Stimulated activated effector memory CD8-positive, alpha-beta T cell treated with anti-CD3 and anti-CD28 coated beads, Interleukin-12 subunit alpha, Interleukin-12 subunit beta, amount 100 ng/mL, for 72 hours (primary cell): ENCODE measurements around the gene SLIT1.

Experiments used
- ATAC-seq: fragments of 150-1000 bp; cut with Tn5 transposase; 2 replicates; pipeline ENCODE4 v1.10.0; 2021
- DNase-seq, 2 donors: peaks; one replicate each; pipeline ENCODE4 v3.0.0; 2021 to 2022; ENCODE audit warnings: low spot score in 2 of 2
- H3K27ac Mint-ChIP-seq: one replicate; pipeline ENCODE4 v1.8.0; 2022; ENCODE audit warnings: mild to moderate bottlenecking, mixed read lengths
- H3K36me3 Mint-ChIP-seq: one replicate; pipeline ENCODE4 v1.8.0; 2022; ENCODE audit warnings: mild to moderate bottlenecking, mixed read lengths
- H3K4me1 Mint-ChIP-seq: one replicate; pipeline ENCODE4 v1.8.0; 2022; ENCODE audit warnings: mixed read lengths
- H3K4me3 Mint-ChIP-seq: one replicate; pipeline ENCODE4 v1.8.0; 2022; ENCODE audit warnings: mild to moderate bottlenecking, mixed read lengths
- H3K9me3 Mint-ChIP-seq: one replicate; pipeline ENCODE4 v1.8.0; 2022; ENCODE audit warnings: mixed read lengths

SLIT1 gene

DNA sequence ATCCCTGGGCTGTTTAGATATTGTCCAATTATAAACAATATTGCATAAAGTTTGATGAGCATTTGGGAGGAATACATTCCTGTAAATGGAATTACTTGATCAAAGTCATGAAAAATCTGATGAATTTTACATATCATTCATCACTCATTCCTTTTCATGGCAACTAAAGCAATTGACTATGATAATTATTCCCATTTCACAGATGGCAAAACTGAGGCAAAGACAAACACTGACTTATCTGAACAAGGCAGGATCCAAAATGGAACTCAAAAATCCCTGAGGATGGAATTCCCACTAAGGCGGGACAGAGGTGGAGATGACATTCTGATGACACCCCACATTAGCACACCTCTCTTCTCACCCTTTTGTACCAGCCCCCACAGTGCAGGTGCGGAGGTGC lies 17.1 kb downstream of the SLIT1 start:
- no peak overlapping the region for H3K4me3 Mint-ChIP-seq
- ATAC-seq (no peak), DNase-seq (no peak)
- H3K36me3 Mint-ChIP-seq = no peaks in the 10 kb centered on the region
- H3K9me3 Mint-ChIP-seq = no peaks in the 10 kb centered on the region
- no peak overlapping the region for H3K27ac Mint-ChIP-seq
- H3K4me1 Mint-ChIP-seq = no peaks in the 10 kb centered on the region

DNA sequence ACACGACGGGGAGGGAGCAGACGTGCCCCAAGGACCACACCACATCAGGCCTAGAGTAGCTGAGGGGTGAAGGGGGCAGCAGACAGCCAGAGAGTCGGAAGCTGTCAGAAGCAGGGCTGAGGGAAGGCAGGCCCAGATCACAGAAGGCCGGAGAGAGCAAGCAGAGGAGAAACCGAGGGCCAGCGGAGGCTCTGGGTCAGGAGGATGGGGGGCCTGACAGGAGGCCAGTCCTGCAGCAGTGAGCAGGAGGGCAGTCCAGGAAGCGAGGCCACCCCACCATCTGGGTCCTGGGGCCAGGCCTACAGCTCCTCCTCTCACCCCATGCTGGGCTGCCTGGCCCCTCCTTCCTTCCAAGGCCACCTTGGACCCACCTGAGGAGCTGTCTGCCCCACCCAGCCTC lies 20.3 kb downstream of the SLIT1 start:
- no peaks in the 10 kb centered on the region for H3K36me3 Mint-ChIP-seq
- DNase-seq (no peak), ATAC-seq (no peak)
- H3K9me3 Mint-ChIP-seq = no peaks in the 10 kb centered on the region
- no peaks in the 10 kb centered on the region for H3K4me1 Mint-ChIP-seq
- no peak overlapping the region for H3K4me3 Mint-ChIP-seq
- H3K27ac Mint-ChIP-seq = no peak overlapping the region

DNA sequence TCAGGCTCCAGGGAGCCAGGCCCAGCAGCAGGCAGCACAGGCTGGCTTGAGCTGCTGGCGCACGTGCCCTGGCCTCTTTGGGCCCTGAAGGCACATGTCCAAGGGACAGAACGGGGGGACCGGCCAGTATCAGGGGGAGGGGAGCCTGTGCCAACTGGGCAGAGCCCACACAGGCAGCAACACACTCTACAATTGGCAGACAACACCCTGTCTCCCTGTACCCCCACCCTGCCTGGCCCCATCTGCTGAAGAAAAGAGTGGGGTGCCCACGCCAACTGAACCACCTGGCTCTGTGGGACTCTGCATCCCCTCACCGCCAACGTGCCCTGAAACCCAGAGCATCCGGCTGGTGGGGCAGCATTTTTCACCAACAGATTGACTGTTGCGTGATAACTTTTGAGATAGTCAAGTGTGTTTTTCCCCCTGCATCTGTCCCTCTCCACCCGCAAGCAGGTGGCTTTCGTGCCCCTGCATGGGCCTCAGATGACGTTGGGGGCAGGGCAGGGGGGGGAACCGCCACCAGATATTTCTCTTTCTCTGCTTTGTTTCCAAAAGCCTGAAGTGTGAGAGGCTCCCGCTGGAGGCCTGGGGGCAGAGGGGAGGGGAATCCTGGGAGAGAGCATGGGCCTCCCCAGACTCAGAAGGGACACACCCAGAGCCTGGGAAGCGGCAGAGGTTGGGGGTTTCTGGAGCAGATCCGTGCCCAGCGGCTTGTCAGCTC lies 21.8 kb downstream of the SLIT1 start:
- Mint-ChIP-seq H3K4me1 (no peaks in the 10 kb centered on the region), H3K27ac (no peak overlapping the region), H3K36me3 (no peaks in the 10 kb centered on the region), H3K4me3 (no peak overlapping the region), H3K9me3 (no peaks in the 10 kb centered on the region)
- no peak for DNase-seq
- peak; percentile 37 for ATAC-seq

DNA sequence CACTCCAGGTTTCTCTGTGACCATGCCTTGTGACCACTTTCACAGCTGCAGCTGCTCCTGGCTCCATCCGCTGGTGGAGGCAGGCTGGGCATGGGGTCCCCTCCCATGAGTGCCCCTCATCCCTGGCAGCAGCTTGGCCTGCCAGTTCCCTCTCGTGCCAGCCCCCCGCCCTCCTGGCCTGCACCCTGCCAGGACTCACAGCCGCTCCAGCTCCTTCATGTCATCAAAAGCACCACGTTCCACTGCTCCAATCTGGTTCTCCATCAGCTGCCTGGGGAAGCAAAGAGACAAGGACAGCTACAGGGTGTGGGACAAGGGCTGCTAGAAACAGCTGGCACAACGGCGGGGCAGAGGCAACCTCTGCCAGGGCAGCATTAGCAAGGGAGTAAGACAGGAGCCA lies 22.6 kb downstream of the SLIT1 start:
- no peaks in the 10 kb centered on the region for H3K9me3 Mint-ChIP-seq
- no peaks in the 10 kb centered on the region for H3K36me3 Mint-ChIP-seq
- H3K4me1 Mint-ChIP-seq = no peaks in the 10 kb centered on the region
- no peak overlapping the region for H3K27ac Mint-ChIP-seq
- no peak for DNase-seq
- ATAC-seq = no peak
- H3K4me3 Mint-ChIP-seq = no peak overlapping the region

DNA sequence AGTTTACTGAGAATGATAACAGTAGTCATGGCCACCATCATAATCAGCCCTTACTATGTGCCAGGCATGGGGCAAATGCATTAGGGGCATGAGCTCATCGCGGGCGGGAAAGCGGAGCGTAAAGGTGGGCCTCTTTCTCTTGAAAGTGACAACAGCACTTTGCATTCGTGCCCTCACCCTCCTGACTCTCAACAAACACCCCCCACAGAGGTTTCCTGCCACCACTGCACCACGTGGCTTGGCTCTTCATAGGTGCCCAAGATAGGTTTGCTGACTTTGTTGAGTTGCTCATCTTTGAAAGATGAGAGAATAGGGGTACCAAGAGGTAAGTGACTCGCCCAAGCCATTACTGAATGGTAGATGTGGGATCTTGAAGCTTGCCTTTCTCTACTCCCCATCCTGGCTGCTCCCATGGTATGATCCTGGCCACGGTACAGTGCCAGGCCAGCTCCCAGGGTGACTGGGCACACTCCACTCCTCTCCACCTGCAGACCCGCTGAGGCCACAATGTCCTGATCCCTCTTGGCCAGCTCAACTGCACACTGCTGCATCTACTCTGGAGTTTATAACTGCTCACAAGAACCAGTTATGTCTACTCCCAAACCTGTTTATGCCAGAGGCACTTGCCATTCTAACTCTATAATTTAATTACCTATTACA lies 26.0 kb downstream of the SLIT1 start:
- DNase-seq (no peak), ATAC-seq (no peak)
- Mint-ChIP-seq H3K9me3 (no peaks in the 10 kb centered on the region), H3K27ac (no peak overlapping the region), H3K4me3 (no peak overlapping the region), H3K36me3 (no peaks in the 10 kb centered on the region), H3K4me1 (no peaks in the 10 kb centered on the region)

DNA sequence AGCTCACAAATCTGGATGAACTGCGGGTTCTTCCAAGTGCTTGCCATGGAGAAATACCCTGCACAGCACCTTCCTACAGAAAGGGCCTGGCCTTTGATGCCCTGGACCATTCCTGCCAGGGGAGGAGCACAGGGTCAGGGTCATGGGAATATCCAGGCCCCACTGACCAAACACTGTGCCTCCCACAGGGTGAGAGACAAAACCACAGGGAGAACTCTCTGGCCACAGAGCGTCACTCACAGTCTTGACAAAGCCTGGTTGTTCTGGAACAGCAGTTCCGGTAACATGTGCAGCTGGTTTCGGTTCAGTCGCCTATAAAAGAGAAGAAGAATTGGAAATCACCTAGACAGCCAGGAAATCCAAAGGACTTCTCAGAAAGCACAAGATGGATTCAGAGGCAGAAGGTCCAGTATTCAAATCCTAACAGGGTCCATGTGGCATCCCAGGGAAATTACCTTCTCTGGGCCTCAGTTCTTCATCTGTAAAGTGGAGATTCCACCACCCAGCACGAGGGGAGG lies 28.1 kb downstream of the SLIT1 start:
- Mint-ChIP-seq H3K36me3 (no peaks in the 10 kb centered on the region), H3K4me3 (no peak overlapping the region), H3K4me1 (no peaks in the 10 kb centered on the region), H3K27ac (no peak overlapping the region), H3K9me3 (no peaks in the 10 kb centered on the region)
- ATAC-seq = no peak
- no peak for DNase-seq

DNA sequence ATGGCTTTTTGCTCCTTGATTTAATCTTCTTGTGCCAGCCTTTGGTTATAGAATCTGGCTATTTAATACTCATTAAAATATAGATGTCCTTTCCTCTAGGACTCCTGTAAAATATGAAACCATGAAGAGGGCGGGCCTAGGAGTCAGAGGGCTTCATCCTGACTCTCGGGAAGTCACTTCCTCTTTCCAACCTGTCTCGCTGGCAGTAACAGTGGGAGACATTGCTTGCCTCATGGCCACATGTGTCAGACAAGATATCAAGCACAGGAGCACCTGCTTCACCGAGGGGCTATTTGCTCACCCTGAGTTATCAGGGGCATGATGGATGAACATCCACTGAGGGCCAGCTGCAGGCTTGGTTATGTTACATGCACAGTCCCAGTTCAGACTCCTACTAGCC lies 31.0 kb downstream of the SLIT1 start:
- H3K4me3 Mint-ChIP-seq = no peak overlapping the region
- DNase-seq (no peak), ATAC-seq (no peak)
- no peak overlapping the region for H3K27ac Mint-ChIP-seq
- no peaks in the 10 kb centered on the region for H3K9me3 Mint-ChIP-seq
- H3K36me3 Mint-ChIP-seq = no peaks in the 10 kb centered on the region
- H3K4me1 Mint-ChIP-seq = no peaks in the 10 kb centered on the region

DNA sequence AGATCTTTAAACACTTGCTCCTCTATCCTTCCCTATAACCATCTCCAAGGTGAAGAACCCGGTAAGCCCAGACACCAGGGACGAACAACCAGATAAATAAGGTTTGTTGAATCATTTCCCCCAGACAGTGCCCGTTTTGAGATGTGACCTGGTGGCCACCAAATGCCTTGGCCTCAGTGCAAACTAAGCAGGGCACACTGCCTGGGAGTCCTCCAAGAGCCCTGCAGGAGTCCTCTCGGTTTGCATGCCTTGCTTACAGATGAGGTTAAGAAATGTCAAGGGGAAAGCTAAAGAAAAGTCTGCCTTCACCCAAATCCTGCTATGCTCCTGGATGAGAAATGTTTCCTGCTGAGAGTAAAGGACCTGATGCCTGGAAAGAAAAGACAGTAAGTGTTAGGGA lies 31.6 kb downstream of the SLIT1 start:
- H3K4me1 Mint-ChIP-seq = no peaks in the 10 kb centered on the region

DNA sequence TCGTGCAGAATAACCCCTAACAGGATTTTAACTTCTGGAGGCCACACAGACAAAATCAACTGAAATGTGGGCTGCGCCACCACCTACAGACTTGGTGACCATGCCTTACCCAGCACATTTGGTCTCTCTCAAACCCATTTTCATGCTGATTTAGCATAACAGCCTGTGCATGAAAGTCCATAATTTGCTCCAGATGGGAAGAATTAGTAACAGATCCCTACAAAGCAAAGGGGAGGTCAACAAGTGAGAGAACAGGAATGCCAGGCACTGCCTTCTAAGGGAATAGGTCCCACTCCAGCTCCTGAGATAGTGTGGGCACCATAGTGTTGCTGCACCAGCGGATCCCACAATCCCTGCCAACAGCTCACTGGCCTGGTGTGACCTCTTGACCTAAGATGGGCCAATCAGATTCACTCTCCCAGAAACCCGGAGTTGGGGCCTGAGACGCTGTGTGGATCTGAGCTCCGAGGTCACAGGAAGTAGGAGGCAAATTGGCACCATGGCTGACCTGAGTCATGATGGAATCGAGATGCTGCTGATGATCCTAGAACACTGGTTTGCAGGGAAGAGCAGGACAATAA lies 32.4 kb downstream of the SLIT1 start:
- no peaks in the 10 kb centered on the region for H3K36me3 Mint-ChIP-seq
- H3K9me3 Mint-ChIP-seq = no peaks in the 10 kb centered on the region
- no peak overlapping the region for H3K4me3 Mint-ChIP-seq
- DNase-seq (no peak), ATAC-seq (no peak)
- no peaks in the 10 kb centered on the region for H3K4me1 Mint-ChIP-seq
- H3K27ac Mint-ChIP-seq = no peak overlapping the region

More for the DNA sequence above, 31.6 kb downstream of the SLIT1 start:
- no peak for ATAC-seq
- Mint-ChIP-seq H3K4me3 (no peak overlapping the region), H3K9me3 (no peaks in the 10 kb centered on the region), H3K27ac (no peak overlapping the region), H3K36me3 (no peaks in the 10 kb centered on the region)
- no peak for DNase-seq

DNA sequence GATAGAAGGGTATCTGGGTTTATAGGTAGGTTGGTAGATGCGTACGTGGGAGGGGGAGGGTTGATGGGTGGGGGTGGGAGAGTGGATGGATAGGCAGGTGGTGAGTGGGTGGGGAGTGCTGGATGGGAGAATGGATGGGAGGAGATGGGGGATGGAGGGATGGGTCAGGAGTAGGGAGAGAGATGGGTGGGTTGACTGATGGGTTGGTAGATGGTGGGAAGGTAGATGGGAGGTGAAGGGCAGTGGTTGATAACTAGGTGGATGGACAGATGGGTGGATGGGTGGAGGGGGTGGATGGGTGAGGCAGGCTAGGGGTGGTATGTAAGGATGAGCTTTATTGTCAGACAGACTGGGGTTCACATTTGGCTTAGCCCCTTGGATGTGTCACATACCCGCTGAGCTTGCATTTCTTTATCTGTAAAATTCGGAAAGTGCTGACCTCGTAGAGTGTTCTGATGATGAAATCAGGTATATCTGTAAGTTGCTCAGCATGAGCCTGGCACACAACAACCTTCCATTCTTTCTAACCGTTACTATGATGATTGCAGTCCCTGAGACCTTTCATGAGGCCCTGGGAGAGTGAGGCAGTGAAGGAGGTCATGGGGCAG lies 34.3 kb downstream of the SLIT1 start:
- H3K9me3 Mint-ChIP-seq = no peaks in the 10 kb centered on the region

DNA sequence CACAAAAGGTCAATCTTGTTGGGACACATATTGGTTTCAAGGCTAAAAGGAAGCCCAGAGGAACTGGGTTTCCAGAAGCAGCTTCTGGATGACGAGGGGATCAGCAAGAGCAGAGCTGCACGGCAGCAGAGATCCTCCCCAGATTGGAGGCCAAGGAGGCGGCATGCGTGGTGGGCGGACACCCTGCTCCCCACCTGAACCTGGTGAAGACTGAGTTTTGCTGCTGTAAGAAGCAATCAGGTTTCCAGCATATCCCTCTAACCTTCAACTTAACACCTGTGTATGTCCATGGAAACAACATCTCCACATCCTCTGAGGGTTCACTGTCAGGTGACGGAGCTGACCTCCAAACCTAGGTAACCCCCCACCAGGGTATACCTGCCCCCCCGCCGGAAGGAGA lies 35.1 kb downstream of the SLIT1 start:
- H3K27ac Mint-ChIP-seq = no peak overlapping the region

More for the DNA sequence above, 34.3 kb downstream of the SLIT1 start:
- ATAC-seq = no peak
- no peak for DNase-seq
- Mint-ChIP-seq H3K4me3 (no peak overlapping the region), H3K36me3 (no peaks in the 10 kb centered on the region), H3K27ac (no peak overlapping the region), H3K4me1 (no peaks in the 10 kb centered on the region)

DNA sequence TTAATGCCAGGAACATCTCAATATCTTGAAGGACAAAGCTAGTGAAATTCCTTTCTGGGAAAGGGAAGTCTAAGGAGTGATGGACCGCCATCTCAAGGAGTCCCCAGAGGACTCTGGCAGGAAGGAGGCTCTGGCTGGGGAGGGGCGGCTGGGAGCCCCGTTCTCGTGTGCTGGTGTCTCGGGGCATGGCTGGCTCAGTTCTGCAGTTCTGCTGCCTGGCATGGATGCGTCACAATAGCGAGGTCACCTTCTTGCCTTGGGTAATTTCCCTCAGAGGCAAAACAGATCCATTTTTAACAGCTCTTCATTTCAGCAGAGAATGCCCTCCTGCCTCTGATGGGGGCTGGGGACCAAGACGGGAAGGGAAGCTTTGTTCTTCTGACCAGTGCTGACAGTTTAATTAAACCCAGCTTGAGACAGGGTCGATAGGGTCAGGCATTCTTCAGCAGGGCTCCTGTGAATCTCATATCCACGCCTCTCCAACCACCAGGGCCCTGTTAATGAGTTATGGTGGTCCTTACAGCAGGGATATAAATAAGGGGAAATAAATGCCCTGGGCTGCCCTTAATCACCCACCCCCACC lies 35.7 kb downstream of the SLIT1 start:
- Mint-ChIP-seq H3K36me3 (no peaks in the 10 kb centered on the region), H3K4me1 (no peaks in the 10 kb centered on the region), H3K4me3 (no peak overlapping the region), H3K9me3 (no peaks in the 10 kb centered on the region), H3K27ac (no peak overlapping the region)
- ATAC-seq (no peak), DNase-seq (no peak)

More for the DNA sequence above, 35.1 kb downstream of the SLIT1 start:
- Mint-ChIP-seq H3K9me3 (no peaks in the 10 kb centered on the region), H3K4me3 (no peak overlapping the region), H3K36me3 (no peaks in the 10 kb centered on the region), H3K4me1 (no peaks in the 10 kb centered on the region)
- no peak for ATAC-seq
- no peak for DNase-seq

DNA sequence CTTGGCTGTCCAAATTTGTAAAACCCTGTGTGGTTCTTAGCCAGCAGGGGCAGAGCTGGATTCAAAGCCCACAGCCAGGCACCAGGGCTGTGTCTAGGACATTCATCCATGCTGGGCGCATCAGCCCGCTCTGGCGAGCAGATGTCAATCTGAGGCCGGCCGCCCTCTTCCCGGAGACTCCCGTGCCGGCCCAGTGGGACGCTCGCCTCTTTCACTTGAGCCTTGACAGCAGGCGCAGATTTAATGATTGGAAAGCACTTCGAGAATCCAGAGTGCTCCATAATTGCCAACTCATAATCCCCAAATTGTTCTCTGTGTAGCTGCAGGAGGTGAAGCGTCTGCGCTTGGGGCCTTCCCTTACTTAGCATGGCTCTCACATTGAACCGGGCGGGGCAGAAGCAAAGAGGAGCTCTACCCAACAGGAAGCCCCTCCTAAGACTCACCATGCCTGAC lies 36.7 kb downstream of the SLIT1 start:
- H3K9me3 Mint-ChIP-seq = no peaks in the 10 kb centered on the region
- DNase-seq (no peak), ATAC-seq (no peak)
- no peak overlapping the region for H3K4me3 Mint-ChIP-seq
- H3K4me1 Mint-ChIP-seq = no peaks in the 10 kb centered on the region
- no peak overlapping the region for H3K27ac Mint-ChIP-seq
- H3K36me3 Mint-ChIP-seq = no peaks in the 10 kb centered on the region

DNA sequence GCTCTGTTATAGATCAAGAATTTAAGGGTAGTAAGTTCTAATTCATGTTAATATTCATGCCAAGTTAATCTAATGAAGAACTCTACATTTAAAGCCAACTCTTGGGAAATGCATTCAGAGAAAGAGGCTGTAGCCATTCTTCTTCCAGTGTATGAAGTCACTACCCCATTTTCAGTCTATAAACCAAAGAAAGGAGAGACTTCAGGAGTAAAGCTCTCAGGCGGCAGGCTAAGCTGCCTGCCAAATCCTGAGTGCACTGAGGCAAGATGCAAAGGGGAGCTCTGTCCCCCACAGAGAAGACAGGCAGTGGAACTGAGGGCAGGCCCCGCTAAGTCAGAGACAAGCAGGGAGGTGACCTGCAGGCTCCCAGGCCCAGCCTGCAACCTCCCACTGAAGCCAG lies 41.5 kb downstream of the SLIT1 start:
- no peak overlapping the region for H3K27ac Mint-ChIP-seq
- no peaks in the 10 kb centered on the region for H3K4me1 Mint-ChIP-seq
- H3K9me3 Mint-ChIP-seq = no peaks in the 10 kb centered on the region
- ATAC-seq = no peak
- H3K4me3 Mint-ChIP-seq = no peak overlapping the region
- DNase-seq = no peak
- no peaks in the 10 kb centered on the region for H3K36me3 Mint-ChIP-seq

DNA sequence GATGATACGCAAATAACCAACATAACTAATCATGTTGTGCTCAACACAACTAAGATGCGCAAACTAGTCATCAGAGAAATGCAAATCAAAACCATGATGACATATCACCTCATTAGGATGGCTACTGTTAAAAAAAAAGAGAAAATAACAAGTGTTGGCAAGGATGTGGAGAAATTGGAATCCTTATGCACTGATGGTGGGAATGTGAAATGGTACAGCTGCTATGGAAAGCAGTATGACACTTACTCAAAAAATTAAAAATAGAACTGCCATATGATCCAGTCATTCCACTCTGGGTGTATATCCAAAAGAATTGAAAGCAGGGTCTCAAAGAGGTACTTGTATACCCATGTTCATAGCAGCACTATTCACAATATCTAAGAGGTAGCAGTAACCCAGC lies 42.9 kb downstream of the SLIT1 start:
- no peak for DNase-seq
- no peak overlapping the region for H3K4me3 Mint-ChIP-seq
- H3K36me3 Mint-ChIP-seq = no peaks in the 10 kb centered on the region
- H3K4me1 Mint-ChIP-seq = no peaks in the 10 kb centered on the region
- H3K27ac Mint-ChIP-seq = no peak overlapping the region
- no peaks in the 10 kb centered on the region for H3K9me3 Mint-ChIP-seq
- no peak for ATAC-seq
